Common myeloid progenitor, CD34-positive (primary cell): ENCODE data around the gene ANKRD11.
A peak's percentile ranks its signal among the peaks of the same experiment; 100 is the strongest.

Experiments
- CTCF ChIA-PET: fragments of 350-600 bp; sonication (Branson Sonifier 250); formaldehyde crosslinking; loops from one replicate; lab custom pipeline; 2021; ENCODE audit warnings: antibody characterized with exemption; lab: Charles Lee
- POLR2A ChIA-PET: fragments of 350-600 bp; sonication (Branson Sonifier 250); formaldehyde crosslinking; loops from one replicate; lab custom pipeline; 2021; ENCODE audit warnings: antibody characterized with exemption; lab: Charles Lee
- DNase-seq, 3 donors: peaks; one replicate each; pipeline versions ENCODE4 v3.0.0 to v3.0.0-alpha.2; 2013
- H3K27ac ChIP-seq, 2 experiments: 1 replicate in 1 of 2; 2 replicates in 1 of 2; pipeline ENCODE4 v1.7.0; 2013; ENCODE audit warnings: inconsistent platforms in 2 of 2, low read length in 2 of 2, mild to moderate bottlenecking in 2 of 2, low read depth in 1 of 2, moderate library complexity in 1 of 2; ENCODE audit not compliant: severe bottlenecking in 2 of 2, insufficient read depth in 1 of 2, poor library complexity in 1 of 2
- H3K27me3 ChIP-seq, 5 experiments: replicated peaks in 2 of 5; 1 replicate in 3 of 5; 2 replicates in 2 of 5; pipeline versions ENCODE4 v1.6.1 to v1.7.0; 2013; ENCODE audit warnings: low read length in 4 of 5, mild to moderate bottlenecking in 2 of 5, moderate library complexity in 2 of 5, inconsistent platforms in 1 of 5; ENCODE audit not compliant: insufficient read depth in 5 of 5, control insufficient read depth in 4 of 5
- H3K36me3 ChIP-seq, 4 experiments: 1 replicate in 2 of 4; 2 replicates in 2 of 4; pipeline versions ENCODE4 v1.6.1 to v1.7.0; 2013; ENCODE audit warnings: low read length in 3 of 4, control low read depth in 1 of 4, mild to moderate bottlenecking in 1 of 4; ENCODE audit not compliant: control insufficient read depth in 4 of 4, insufficient read depth in 4 of 4
- H3K4me1 ChIP-seq, 4 experiments: 1 replicate in 3 of 4; 2 replicates in 1 of 4; pipeline versions ENCODE4 v1.6.1 to v1.7.1; 2013; ENCODE audit warnings: low read length in 3 of 4, mild to moderate bottlenecking in 3 of 4, control low read depth in 1 of 4, inconsistent platforms in 1 of 4, moderate library complexity in 1 of 4; ENCODE audit not compliant: control insufficient read depth in 4 of 4, insufficient read depth in 4 of 4; ENCODE audit errors: control extremely low read depth in 1 of 4
- H3K4me3 ChIP-seq, 7 experiments: 1 replicate in 4 of 7; 2 replicates in 3 of 7; pipeline versions ENCODE4 v1.5.1 to v1.7.0; 2013; ENCODE audit warnings: mild to moderate bottlenecking in 7 of 7, low read length in 6 of 7, moderate library complexity in 6 of 7, inconsistent platforms in 2 of 7, low read depth in 2 of 7, control low read depth in 1 of 7; ENCODE audit not compliant: insufficient read depth in 4 of 7, control insufficient read depth in 1 of 7; ENCODE audit errors: extremely low read depth in 1 of 7
- H3K9me3 ChIP-seq, 5 experiments: 1 replicate in 4 of 5; 2 replicates in 1 of 5; pipeline versions ENCODE4 v1.6.1 to v1.7.1; 2013; ENCODE audit warnings: low read length in 4 of 5, mild to moderate bottlenecking in 2 of 5, inconsistent platforms in 1 of 5, low read depth in 1 of 5, moderate library complexity in 1 of 5; ENCODE audit not compliant: control insufficient read depth in 4 of 5, insufficient read depth in 2 of 5; ENCODE audit errors: control extremely low read depth in 1 of 5
- WGBS: methylation state at CpG from one replicate; pipeline ENCODE4 v1.1.5; 2013; ENCODE audit not compliant: insufficient coverage; 5-methylcytosine and 5-hydroxymethylcytosine counted together

ANKRD11 gene

GRCh38 chr16:89319886-89320781, 170.2 kb downstream of the ANKRD11 start:
- peak overlapping the region in 2 of 7 experiments; percentile 1 to 37 for H3K4me3 ChIP-seq
- peaks cover 0 to 17% (median 5%) of the 10 kb centered on the region in 4 experiments for H3K36me3 ChIP-seq
- no peak overlapping the region for H3K27ac ChIP-seq
- no peaks in the 10 kb centered on the region for H3K27me3 ChIP-seq
- peaks cover 3 to 94% (median 71%) of the 10 kb centered on the region in 4 experiments for H3K4me1 ChIP-seq
- DNase-seq = peak in 2 of 3 donors; percentile 70 to 76
- ChIA-PET CTCF (interaction anchor here (0.6 to 1.5 kb wide), 2 partner anchors 26 to 533 kb away, joined by 3 to 4 read pairs; no protein-coding TSS in a partner anchor), POLR2A (no interaction called here)
- 41% methylated on average over 29 of the region's 32 CpGs for WGBS
- no peaks in the 10 kb centered on the region for H3K9me3 ChIP-seq

- Histone ChIP-seq H3K27me3 (no peaks in the 10 kb centered on the region), H3K36me3 (peaks cover 0 to 23% (median 8%) of the 10 kb centered on the region in 4 experiments), H3K27ac (no peak overlapping the region), H3K4me1 (peaks cover 3 to 94% (median 73%) of the 10 kb centered on the region in 4 experiments), H3K9me3 (no peaks in the 10 kb centered on the region), H3K4me3 (peak overlapping the region in 2 of 7 experiments; percentile 1 to 37)
- ChIA-PET CTCF (no interaction called here), POLR2A (no interaction called here)
- 98% methylated on average over 4 of the region's 4 CpGs for WGBS
- DNase-seq = no peak
Observed at GRCh38 chr16:89319631-89319885, 170.8 kb downstream of the ANKRD11 start.

GRCh38 chr16:89318871-89319630, 171.3 kb downstream of the ANKRD11 start:
- WGBS = 98% methylated on average over 24 of the region's 28 CpGs
- Histone ChIP-seq H3K4me1 (peaks cover 3 to 96% (median 76%) of the 10 kb centered on the region in 4 experiments), H3K27me3 (no peaks in the 10 kb centered on the region), H3K36me3 (peaks cover 0 to 18% (median 9%) of the 10 kb centered on the region in 4 experiments), H3K9me3 (no peaks in the 10 kb centered on the region), H3K4me3 (no peak overlapping the region), H3K27ac (no peak overlapping the region)
- CTCF ChIA-PET = interaction anchor here (0.9 kb wide), 1 partner anchor 10 kb away, joined by 3 read pairs; no protein-coding TSS in a partner anchor
- POLR2A ChIA-PET = no interaction called here
- no peak for DNase-seq

- H3K9me3 ChIP-seq = no peaks in the 10 kb centered on the region
- DNase-seq = no peak
- H3K27ac ChIP-seq = no peak overlapping the region
- no peak overlapping the region for H3K4me3 ChIP-seq
- H3K4me1 ChIP-seq = peaks cover 3 to 97% (median 78%) of the 10 kb centered on the region in 4 experiments
- WGBS = 97% methylated on average over 11 of the region's 11 CpGs
- POLR2A ChIA-PET = no interaction called here
- CTCF ChIA-PET = interaction anchor here (0.9 kb wide), 1 partner anchor 10 kb away, joined by 3 read pairs; no protein-coding TSS in a partner anchor
- peaks cover 0 to 22% (median 10%) of the 10 kb centered on the region in 4 experiments for H3K36me3 ChIP-seq
- H3K27me3 ChIP-seq = no peaks in the 10 kb centered on the region
Observed at GRCh38 chr16:89318430-89318758, 172.0 kb downstream of the ANKRD11 start.

GRCh38 chr16:89317729-89318429, 172.5 kb downstream of the ANKRD11 start:
- Histone ChIP-seq H3K4me1 (peaks cover 3 to 96% (median 77%) of the 10 kb centered on the region in 4 experiments), H3K9me3 (no peaks in the 10 kb centered on the region), H3K27ac (no peak overlapping the region), H3K4me3 (peak overlapping the region in 1 of 7 experiments; percentile 29), H3K36me3 (peaks cover 0 to 27% (median 12%) of the 10 kb centered on the region in 4 experiments), H3K27me3 (no peaks in the 10 kb centered on the region)
- CTCF ChIA-PET = interaction anchor here (0.7 kb wide), 1 partner anchor 9 kb away, joined by 3 read pairs; no protein-coding TSS in a partner anchor
- DNase-seq = no peak
- WGBS = 47% methylated on average over 17 of the region's 23 CpGs
- POLR2A ChIA-PET = no interaction called here

- H3K9me3 ChIP-seq = no peaks in the 10 kb centered on the region
- H3K4me1 ChIP-seq = peaks cover 3 to 89% (median 71%) of the 10 kb centered on the region in 4 experiments
- ChIA-PET CTCF (interaction anchor here (0.7 to 1.1 kb wide), 2 partner anchors 8 to 9 kb away, joined by 3 to 4 read pairs; no protein-coding TSS in a partner anchor), POLR2A (no interaction called here)
- H3K36me3 ChIP-seq = peaks cover 3 to 34% (median 16%) of the 10 kb centered on the region in 4 experiments
- H3K27me3 ChIP-seq = no peaks in the 10 kb centered on the region
- DNase-seq = no peak
- H3K27ac ChIP-seq = no peak overlapping the region
- no peak overlapping the region for H3K4me3 ChIP-seq
- WGBS = 100% methylated on average over 9 of the region's 12 CpGs
Observed at GRCh38 chr16:89317101-89317671, 173.2 kb downstream of the ANKRD11 start.
